Left cardiac atrium (tissue), 4 donors: Measurements from ENCODE around the gene FMN2. TPM values are rescaled to one million over a fixed set of nuclear protein-coding genes. Genes with fewer than 3 reads are reported as not detected.

Experiments
- ATAC-seq, 2 donors: fragments of 200-7000 bp; cut with Tn5 transposase; one replicate each; pipeline ENCODE4 v1.9.1; 2020; ENCODE audit warnings: mild to moderate bottlenecking in 2 of 2, moderate library complexity in 2 of 2
- DNase-seq: peaks from one replicate; pipeline ENCODE4 v3.0.0-alpha.2; 2020
- intact Hi-C, 2 donors: fragments of 100-400 bp; cut with DNase I; formaldehyde crosslinking; loops; one replicate each; pipeline versions ENCODE4 v1.14.1 to v1.15.1; 2022 to 2023
- total RNA-seq, 2 donors: library from RNA; stranded (reverse); fragmentation: NEBNext Ultra II Directional; extraction: Animal tissue kit (Norgen Biotek cat#: 25700); gene quantifications; one replicate each; pipeline ENCODE4 v1.2.1, GENCODE V29; 2021
- donor health status: DM: no; HTN: yes; CAD: no.
- donor health status: DM: no; HTN: yes; CAD: no; lungs with severe emphysema.
- donor health status: DM: yes; HTN: yes; CAD: no.
- donor health status: Dilated cardiomyopathy.

FMN2 gene
- total RNA-seq, 2 donors from 2014 or later = 0.15 to 0.16 TPM

- intact Hi-C loops = no loop called here
- ATAC-seq = no peak
Observed at GRCh38 chr1:240126821-240127220, 35.1 kb downstream of the FMN2 start.

GRCh38 chr1:240128366-240128765, 36.7 kb downstream of the FMN2 start:
- ATAC-seq (no peak), DNase-seq (no peak)
- intact Hi-C loops = no loop called here

More at GRCh38 chr1:240126821-240127220, 35.1 kb downstream of the FMN2 start:
- DNase-seq = no peak

- ATAC-seq (no peak), DNase-seq (no peak)
- intact Hi-C loops = no loop called here
Observed at GRCh38 chr1:240134113-240134512, 42.4 kb downstream of the FMN2 start.

GRCh38 chr1:240134596-240134995, 42.9 kb downstream of the FMN2 start:
- DNase-seq = no peak
- ATAC-seq = no peak
- intact Hi-C loops = no loop called here

- intact Hi-C loops = no loop called here
Observed at GRCh38 chr1:240136402-240136801, 44.7 kb downstream of the FMN2 start.

GRCh38 chr1:240138867-240139266, 47.2 kb downstream of the FMN2 start:
- ATAC-seq = peak in 1 of 2 donors; percentile 30
- no peak for DNase-seq
- intact Hi-C loops = no loop called here

More at GRCh38 chr1:240136402-240136801, 44.7 kb downstream of the FMN2 start:
- DNase-seq = no peak
- ATAC-seq = no peak

GRCh38 chr1:240139511-240139910, 47.8 kb downstream of the FMN2 start:
- intact Hi-C loops = no loop called here
- ATAC-seq (peak in 1 of 2 donors; percentile 82), DNase-seq (no peak)

GRCh38 chr1:240145120-240145519, 53.4 kb downstream of the FMN2 start:
- intact Hi-C loops = no loop called here
- ATAC-seq (no peak), DNase-seq (no peak)

- DNase-seq = no peak
- intact Hi-C loops = no loop called here
- no peak for ATAC-seq
Observed at GRCh38 chr1:240148333-240148732, 56.6 kb downstream of the FMN2 start.

- no peak for DNase-seq
- intact Hi-C loops = loop anchor here in 1 of 2 donors (5.0 kb wide), 1 partner anchor 122 kb away; no protein-coding TSS in a partner anchor
- no peak for ATAC-seq
Observed at GRCh38 chr1:240149484-240150094, 57.9 kb downstream of the FMN2 start.

- intact Hi-C loops = loop anchor here in 1 of 2 donors (5.0 kb wide), 1 partner anchor 124 kb away; no protein-coding TSS in a partner anchor
- DNase-seq = no peak
Observed at GRCh38 chr1:240151136-240151735, 59.6 kb downstream of the FMN2 start.

GRCh38 chr1:240152611-240153297, 61.1 kb downstream of the FMN2 start:
- DNase-seq (no peak), ATAC-seq (no peak)
- intact Hi-C loops = loop anchor here in 1 of 2 donors (5.0 kb wide), 1 partner anchor 125 kb away; no protein-coding TSS in a partner anchor

More at GRCh38 chr1:240151136-240151735, 59.6 kb downstream of the FMN2 start:
- ATAC-seq = no peak

- DNase-seq = no peak
- intact Hi-C loops = no loop called here
Observed at GRCh38 chr1:240155605-240156004, 63.9 kb downstream of the FMN2 start.

GRCh38 chr1:240164742-240165141, 73.1 kb downstream of the FMN2 start:
- intact Hi-C loops = no loop called here
- DNase-seq = no peak
- ATAC-seq = no peak

More at GRCh38 chr1:240155605-240156004, 63.9 kb downstream of the FMN2 start:
- ATAC-seq = no peak

GRCh38 chr1:240169188-240169587, 77.5 kb downstream of the FMN2 start:
- intact Hi-C loops = no loop called here
- ATAC-seq (no peak), DNase-seq (no peak)

- intact Hi-C loops = no loop called here
- DNase-seq = no peak
Observed at GRCh38 chr1:240170266-240170665, 78.6 kb downstream of the FMN2 start.

GRCh38 chr1:240170806-240171205, 79.1 kb downstream of the FMN2 start:
- intact Hi-C loops = no loop called here
- no peak for DNase-seq
- peak in 1 of 2 donors; percentile 33 for ATAC-seq

More at GRCh38 chr1:240170266-240170665, 78.6 kb downstream of the FMN2 start:
- no peak for ATAC-seq

- no peak for ATAC-seq
- intact Hi-C loops = no loop called here
- no peak for DNase-seq
Observed at GRCh38 chr1:240171907-240172306, 80.2 kb downstream of the FMN2 start.

GRCh38 chr1:240173836-240174235, 82.2 kb downstream of the FMN2 start:
- ATAC-seq (no peak), DNase-seq (no peak)
- intact Hi-C loops = no loop called here

GRCh38 chr1:240174734-240175133, 83.1 kb downstream of the FMN2 start:
- ATAC-seq (no peak), DNase-seq (no peak)
- intact Hi-C loops = no loop called here
